Kidney (tissue), 14 donors: ENCODE measurements around the gene MLC1. TPM values are rescaled to one million over a fixed set of nuclear protein-coding genes. Genes with fewer than 3 reads are reported as not detected.
A peak's percentile ranks its signal among the peaks of the same experiment; 100 is the strongest.

Source experiments
- DNase-seq, 5 donors: peaks; one replicate each; pipeline ENCODE4 v3.0.0-alpha.2; 2013 to 2020
- FAIRE-seq: peaks from 2 replicates; lab custom pipeline; 2012; peaks lifted over from hg19 to GRCh38; lab: Jason Lieb, UNC
- H3K27ac ChIP-seq, 2 donors: one replicate each; pipeline ENCODE4 v1.7.0; 2013; ENCODE audit warnings: low read depth in 2 of 2, low read length in 2 of 2, inconsistent platforms in 1 of 2
- H3K27me3 ChIP-seq: one replicate; pipeline ENCODE4 v1.7.1; 2013; ENCODE audit warnings: low read length, inconsistent platforms; ENCODE audit not compliant: control insufficient read depth, insufficient read depth
- H3K36me3 ChIP-seq, 3 donors: one replicate each; pipeline versions ENCODE4 v1.7.0 to v1.7.1; 2013; ENCODE audit warnings: low read length in 3 of 3, control low read depth in 1 of 3, inconsistent platforms in 1 of 3; ENCODE audit not compliant: insufficient read depth in 3 of 3, control insufficient read depth in 2 of 3
- H3K4me1 ChIP-seq, 3 donors: one replicate each; pipeline versions ENCODE4 v1.7.0 to v1.7.1; 2013; ENCODE audit warnings: low read length in 3 of 3, inconsistent platforms in 1 of 3, low read depth in 1 of 3; ENCODE audit not compliant: control insufficient read depth in 2 of 3, insufficient read depth in 2 of 3
- H3K4me3 ChIP-seq, 3 donors: one replicate each; pipeline versions ENCODE4 v1.7.0 to v1.8.1; 2013; ENCODE audit warnings: low read length in 3 of 3, control low read depth in 1 of 3, inconsistent platforms in 1 of 3
- H3K9ac ChIP-seq, 3 donors: one replicate each; pipeline versions ENCODE4 v1.7.0 to v1.7.1; 2013; ENCODE audit warnings: low read length in 3 of 3, control low read depth in 1 of 3, inconsistent platforms in 1 of 3
- H3K9me3 ChIP-seq, 3 donors: one replicate each; pipeline versions ENCODE4 v1.7.0 to v1.7.1; 2013; ENCODE audit warnings: low read length in 3 of 3, control low read depth in 1 of 3, inconsistent platforms in 1 of 3; ENCODE audit not compliant: control insufficient read depth in 2 of 3, insufficient read depth in 1 of 3
- intact Hi-C: fragments of 100-400 bp; cut with DNase I; formaldehyde crosslinking; loops from one replicate; pipeline ENCODE4 v1.11.1; 2022
- polyA plus RNA-seq: library from polyadenylated mRNA; stranded (reverse); fragments of 350-450 nt; fragmentation: Illumina TruSeq; extraction: RNeasy Lipid Tissue Mini Kit (QIAGEN cat#74804); gene quantifications from one replicate; pipeline ENCODE4 v1.2.3, GENCODE V29; 2014; ENCODE audit warnings: low read depth, low replicate concordance; ENCODE audit not compliant: insufficient read depth
- total RNA-seq: library from RNA; stranded (reverse); fragmentation: NEBNext Ultra II Directional; extraction: Animal tissue kit (Norgen Biotek cat#: 25700); gene quantifications from one replicate; pipeline ENCODE4 v1.2.1, GENCODE V29; 2021
- TF ChIP-seq, protein P1 (sequence below): IDR thresholded peaks from 3 replicates; pipeline ENCODE4 v1.5.1; 2012; ENCODE audit warnings: mild to moderate bottlenecking, moderate library complexity, borderline replicate concordance; ENCODE audit not compliant: insufficient read depth; ENCODE audit errors: extremely low read depth
- donor health status: control.
- donor health status: control.
- donor health status: control.
- donor health status: control.
- donor health status: control.
- donor health status: DM: yes; HTN: yes; CAD: no.
- donor health status: Normal renal cell carcinoma (clear cell type).

The MLC1 gene
- total and polyA plus RNA-seq, 2 donors from 2014 or later: 0.28 TPM; not detected in 1

DNA sequence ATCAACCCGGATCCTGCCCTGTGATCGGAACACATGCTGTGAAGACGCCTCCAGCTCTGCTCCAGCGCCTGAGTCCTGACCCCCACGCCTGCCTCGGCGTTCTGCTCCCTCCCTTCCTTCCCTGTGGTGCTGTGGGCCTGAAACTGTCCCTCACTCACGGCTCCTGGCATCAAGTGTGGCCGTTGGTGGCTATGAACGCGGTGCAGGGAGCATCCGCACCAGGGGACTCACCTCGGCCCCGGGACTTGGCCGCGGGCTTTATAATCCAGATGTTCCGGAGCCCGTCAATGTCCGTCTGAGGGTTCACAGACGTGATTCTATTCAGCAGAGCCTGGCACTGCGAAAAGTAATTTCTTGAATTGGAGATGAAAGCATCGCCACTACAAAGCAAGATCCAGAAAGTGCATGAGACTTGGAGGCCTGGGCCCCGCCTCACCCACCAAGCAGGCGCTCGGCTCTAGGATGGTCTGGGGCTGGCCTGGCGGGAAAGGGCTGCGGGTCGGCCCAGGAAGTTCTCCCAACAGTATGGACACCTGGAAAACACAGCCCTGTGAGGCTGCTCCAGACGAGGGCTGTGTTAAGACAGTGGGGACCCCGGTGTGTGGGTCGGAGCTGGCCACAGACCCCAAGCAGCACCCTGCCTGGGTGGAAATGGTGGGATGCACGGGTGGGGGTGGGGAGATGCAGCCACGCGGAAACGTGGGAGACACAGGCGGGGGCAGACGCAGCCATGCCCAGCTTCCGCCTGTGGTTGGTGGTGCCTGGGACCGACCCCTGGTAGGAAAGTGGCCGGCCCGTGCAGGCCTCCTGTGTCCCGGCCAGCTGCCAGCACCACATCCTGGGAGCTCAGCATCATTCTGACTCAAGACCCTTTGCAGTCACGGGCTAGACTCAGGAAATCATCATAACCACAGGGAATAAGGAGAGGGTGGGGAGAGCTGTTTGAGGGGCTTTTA is 50.8 kb downstream of the MLC1 start:
- no peaks in the 10 kb centered on the region for H3K27me3 ChIP-seq
- H3K4me1 ChIP-seq: no peaks in the 10 kb centered on the region
- no peak overlapping the region for H3K9ac ChIP-seq
- no peaks in the 10 kb centered on the region for H3K36me3 ChIP-seq
- TF ChIP-seq, protein P1, sequence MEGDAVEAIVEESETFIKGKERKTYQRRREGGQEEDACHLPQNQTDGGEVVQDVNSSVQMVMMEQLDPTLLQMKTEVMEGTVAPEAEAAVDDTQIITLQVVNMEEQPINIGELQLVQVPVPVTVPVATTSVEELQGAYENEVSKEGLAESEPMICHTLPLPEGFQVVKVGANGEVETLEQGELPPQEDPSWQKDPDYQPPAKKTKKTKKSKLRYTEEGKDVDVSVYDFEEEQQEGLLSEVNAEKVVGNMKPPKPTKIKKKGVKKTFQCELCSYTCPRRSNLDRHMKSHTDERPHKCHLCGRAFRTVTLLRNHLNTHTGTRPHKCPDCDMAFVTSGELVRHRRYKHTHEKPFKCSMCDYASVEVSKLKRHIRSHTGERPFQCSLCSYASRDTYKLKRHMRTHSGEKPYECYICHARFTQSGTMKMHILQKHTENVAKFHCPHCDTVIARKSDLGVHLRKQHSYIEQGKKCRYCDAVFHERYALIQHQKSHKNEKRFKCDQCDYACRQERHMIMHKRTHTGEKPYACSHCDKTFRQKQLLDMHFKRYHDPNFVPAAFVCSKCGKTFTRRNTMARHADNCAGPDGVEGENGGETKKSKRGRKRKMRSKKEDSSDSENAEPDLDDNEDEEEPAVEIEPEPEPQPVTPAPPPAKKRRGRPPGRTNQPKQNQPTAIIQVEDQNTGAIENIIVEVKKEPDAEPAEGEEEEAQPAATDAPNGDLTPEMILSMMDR: no peak
- no peak overlapping the region for H3K27ac ChIP-seq
- no peak overlapping the region for H3K4me3 ChIP-seq
- H3K9me3 ChIP-seq: peaks cover 0 to 4% (median 0%) of the 10 kb centered on the region in 3 donors
- intact Hi-C loops: loop anchor here (5.0 kb wide), 1 partner anchor 107 kb away; no protein-coding TSS in a partner anchor
- FAIRE-seq (no peak), DNase-seq (peak in 1 of 5 donors; percentile 48)

DNA sequence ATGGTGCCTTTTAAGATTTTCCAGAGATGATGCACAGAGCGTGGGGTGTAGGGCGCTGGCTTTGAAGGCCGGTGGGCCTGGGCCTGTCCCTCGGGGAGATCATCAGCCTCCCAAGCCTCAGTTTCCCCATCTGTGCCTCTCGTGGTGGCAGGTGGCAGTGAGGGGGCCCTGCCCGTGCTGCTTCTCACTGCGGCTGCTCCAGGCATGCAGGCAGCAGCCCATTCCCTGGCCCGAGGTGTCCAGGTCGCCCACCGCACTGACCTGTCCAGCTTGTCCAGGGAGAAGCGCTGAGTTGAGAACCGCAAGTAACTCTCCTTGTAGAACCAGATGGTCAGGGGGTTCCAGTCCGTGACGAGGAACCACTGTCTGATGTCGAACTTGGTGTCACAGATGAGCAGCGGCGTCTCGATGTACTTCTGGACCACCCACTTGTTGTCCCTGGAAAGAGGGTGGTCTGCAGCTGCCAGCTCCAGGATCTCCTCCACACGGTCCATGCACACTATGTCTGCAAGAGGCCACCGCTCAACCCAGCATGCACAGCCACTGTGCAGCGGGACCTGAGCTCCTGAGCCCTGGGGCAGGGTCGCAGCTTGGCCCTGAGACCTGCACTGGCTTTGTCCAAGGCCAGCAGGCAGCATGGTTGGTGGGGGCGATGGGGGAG is 52.2 kb downstream of the MLC1 start:
- no peaks in the 10 kb centered on the region for H3K4me1 ChIP-seq
- peak in 1 of 5 donors; percentile 64 for DNase-seq
- H3K9ac ChIP-seq: no peak overlapping the region
- H3K36me3 ChIP-seq: no peaks in the 10 kb centered on the region
- no peak overlapping the region for H3K4me3 ChIP-seq
- FAIRE-seq: no peak
- TF ChIP-seq, protein P1: no peak
- no peak overlapping the region for H3K27ac ChIP-seq
- intact Hi-C loops: loop anchor here (5.0 kb wide), 1 partner anchor 106 kb away; no protein-coding TSS in a partner anchor
- no peaks in the 10 kb centered on the region for H3K9me3 ChIP-seq
- H3K27me3 ChIP-seq: no peaks in the 10 kb centered on the region

DNA sequence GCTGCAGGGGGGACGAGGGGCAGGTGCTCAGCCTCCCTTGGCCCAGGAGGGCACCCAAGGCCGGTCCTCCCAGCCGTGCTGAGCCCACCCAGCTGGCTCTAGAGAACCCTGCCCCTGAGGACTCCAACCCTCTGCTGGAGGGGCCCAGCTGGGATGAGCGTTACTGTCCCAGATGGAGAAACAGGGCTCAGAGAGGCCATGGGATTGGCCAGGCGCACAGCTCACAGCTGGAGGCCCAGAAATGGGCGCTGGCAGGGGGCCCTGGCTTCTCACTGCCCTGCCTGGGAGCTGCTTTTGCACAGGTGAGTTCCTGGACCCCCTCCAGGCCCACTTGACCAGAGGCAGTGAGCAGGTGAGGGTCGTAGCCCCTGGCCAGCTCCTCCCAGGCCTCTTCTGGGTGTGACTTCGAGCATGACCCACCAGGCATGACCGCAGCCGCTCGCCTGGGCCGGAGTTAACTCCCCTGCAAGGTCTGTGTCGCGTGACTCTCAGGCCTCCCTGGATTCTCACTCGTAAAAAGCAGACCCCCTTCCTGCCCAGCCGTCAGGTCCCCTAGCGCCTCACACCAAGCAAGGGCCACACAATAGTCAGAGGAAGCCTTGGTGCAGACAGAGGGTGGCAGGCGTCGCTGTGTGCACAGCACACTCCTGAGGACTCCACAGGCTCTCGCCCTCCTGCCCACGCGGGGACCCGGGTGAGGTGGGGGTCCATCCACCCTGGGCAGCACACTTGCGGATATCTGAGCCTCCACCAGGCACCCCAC is 52.9 kb downstream of the MLC1 start:
- FAIRE-seq: no peak
- Histone ChIP-seq H3K36me3 (no peaks in the 10 kb centered on the region), H3K9me3 (no peaks in the 10 kb centered on the region), H3K27ac (no peak overlapping the region), H3K9ac (no peak overlapping the region), H3K4me1 (no peaks in the 10 kb centered on the region), H3K27me3 (no peaks in the 10 kb centered on the region), H3K4me3 (no peak overlapping the region)
- peak; percentile 53 to 69 (median 57) for DNase-seq
- intact Hi-C loops: loop anchor here (5.0 kb wide), 1 partner anchor 105 kb away; no protein-coding TSS in a partner anchor
- TF ChIP-seq, protein P1: no peak
